ENCODE results near the gene SYTL3.

SYTL3 gene

DNA sequence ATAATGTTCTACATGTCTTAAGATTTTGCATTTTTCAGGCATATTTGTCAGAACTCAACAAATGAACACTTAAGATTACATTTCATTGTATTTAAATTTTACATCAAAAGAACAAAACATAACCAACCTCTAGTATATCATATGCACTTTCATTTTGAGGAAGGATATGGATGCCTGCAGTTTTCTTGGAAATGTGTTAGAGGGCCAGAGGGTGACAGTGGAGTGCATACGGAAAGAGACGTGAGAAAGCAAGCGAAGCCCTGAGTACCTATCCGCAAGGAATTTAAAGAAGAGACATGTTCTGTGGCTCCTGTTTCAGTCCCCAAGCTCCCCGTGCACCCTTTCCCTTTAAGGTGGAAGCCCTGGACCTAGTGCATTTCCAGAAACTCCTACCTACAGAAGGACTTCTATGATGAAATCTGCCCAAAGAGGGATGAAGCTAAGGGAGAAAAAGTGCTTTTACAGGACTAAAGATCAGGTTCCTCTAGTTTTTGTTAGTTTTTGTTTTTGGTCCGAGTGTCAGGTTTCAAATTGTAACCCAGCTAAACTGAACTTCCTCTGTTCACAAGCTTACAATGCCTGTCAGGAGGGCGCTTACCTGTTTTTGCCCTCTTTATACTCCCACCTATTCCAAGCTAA is 130.5 kb downstream of the SYTL3 start:
- in situ Hi-C loops (cut with MboI; ENCODE audit: low sequenced_read_pairs, unreplicated experiment): no loop called here
- no peak for DNase-seq (ENCODE audit: low spot score)
- TF ChIP-seq, protein P1, sequence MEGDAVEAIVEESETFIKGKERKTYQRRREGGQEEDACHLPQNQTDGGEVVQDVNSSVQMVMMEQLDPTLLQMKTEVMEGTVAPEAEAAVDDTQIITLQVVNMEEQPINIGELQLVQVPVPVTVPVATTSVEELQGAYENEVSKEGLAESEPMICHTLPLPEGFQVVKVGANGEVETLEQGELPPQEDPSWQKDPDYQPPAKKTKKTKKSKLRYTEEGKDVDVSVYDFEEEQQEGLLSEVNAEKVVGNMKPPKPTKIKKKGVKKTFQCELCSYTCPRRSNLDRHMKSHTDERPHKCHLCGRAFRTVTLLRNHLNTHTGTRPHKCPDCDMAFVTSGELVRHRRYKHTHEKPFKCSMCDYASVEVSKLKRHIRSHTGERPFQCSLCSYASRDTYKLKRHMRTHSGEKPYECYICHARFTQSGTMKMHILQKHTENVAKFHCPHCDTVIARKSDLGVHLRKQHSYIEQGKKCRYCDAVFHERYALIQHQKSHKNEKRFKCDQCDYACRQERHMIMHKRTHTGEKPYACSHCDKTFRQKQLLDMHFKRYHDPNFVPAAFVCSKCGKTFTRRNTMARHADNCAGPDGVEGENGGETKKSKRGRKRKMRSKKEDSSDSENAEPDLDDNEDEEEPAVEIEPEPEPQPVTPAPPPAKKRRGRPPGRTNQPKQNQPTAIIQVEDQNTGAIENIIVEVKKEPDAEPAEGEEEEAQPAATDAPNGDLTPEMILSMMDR (IDR thresholded peaks at IDR 0.05; ENCODE audit: borderline replicate concordance, control extremely low read depth, extremely low read depth, insufficient read depth, missing control alignments): no peak

DNA sequence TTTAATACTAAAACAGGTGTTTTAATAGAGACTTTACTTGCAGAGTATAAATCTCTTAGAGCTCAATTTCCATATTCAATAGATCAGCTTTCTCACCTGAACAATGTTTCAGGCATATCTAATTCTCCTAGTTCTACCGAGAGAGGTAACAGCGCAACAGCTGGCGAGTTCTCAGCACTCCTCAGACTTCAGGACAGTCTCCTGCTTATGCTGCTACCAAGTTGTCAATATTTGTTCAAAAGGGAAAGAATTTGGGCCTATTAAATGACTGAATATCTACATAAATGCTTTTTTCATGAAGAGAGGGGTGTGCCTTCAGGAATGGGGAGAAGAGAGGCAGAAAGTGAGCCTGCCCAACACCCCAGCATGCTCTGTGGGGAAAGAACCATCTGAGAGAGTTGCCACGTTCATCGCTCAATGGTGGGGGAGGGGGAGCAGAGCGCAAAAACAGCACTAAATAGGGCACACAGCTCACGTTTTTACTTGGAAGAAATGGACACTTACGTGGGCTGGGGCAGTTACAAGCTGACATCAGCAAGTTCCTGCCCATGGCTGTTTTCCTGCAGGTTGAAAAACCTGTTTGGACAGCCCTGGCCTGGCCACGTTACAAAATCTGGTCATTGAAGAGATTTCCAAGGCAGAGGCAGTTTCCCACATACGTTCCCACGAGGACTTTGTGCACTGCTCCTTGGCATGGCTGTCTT is 131.3 kb downstream of the SYTL3 start:
- TF ChIP-seq, protein P1 (IDR thresholded peaks at IDR 0.05; ENCODE audit: borderline replicate concordance, control extremely low read depth, extremely low read depth, insufficient read depth, missing control alignments): no peak
- DNase-seq (ENCODE audit: low spot score): no peak
- in situ Hi-C loops (cut with MboI; ENCODE audit: low sequenced_read_pairs, unreplicated experiment): no loop called here

DNA sequence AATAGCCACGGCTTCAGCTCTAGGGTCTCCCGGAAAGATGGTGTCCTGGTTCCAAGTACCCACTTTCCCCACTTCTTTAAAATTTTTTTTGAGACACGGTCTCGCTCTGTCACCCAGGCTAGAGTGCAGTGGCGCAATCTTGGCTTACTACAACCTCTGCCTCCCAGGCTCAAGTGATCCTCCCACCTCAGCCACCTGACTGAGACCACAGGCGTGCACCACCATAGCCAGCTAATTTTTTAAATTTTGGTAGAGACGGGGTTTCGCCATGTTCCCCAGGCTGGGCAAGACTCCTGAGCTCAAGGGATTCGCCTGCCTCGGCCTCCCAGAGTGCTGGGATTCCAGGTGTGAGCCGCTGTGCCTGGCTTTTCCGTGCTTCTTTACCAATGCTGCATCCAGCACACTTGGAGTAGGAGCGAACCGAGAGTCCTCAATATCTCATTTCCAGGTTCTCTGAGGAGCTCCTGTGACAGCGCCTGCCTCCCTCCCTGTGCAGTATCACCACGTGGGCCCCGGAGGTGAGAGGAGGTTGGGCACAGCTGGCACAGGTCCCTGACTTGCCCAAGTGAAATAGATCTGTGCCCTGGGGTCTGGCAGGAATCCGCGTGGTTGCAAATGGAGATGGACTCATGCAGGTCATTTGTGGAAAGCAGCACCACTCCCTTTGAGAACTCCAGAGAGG is 132.0 kb downstream of the SYTL3 start:
- in situ Hi-C loops (cut with MboI; ENCODE audit: low sequenced_read_pairs, unreplicated experiment): no loop called here

DNA sequence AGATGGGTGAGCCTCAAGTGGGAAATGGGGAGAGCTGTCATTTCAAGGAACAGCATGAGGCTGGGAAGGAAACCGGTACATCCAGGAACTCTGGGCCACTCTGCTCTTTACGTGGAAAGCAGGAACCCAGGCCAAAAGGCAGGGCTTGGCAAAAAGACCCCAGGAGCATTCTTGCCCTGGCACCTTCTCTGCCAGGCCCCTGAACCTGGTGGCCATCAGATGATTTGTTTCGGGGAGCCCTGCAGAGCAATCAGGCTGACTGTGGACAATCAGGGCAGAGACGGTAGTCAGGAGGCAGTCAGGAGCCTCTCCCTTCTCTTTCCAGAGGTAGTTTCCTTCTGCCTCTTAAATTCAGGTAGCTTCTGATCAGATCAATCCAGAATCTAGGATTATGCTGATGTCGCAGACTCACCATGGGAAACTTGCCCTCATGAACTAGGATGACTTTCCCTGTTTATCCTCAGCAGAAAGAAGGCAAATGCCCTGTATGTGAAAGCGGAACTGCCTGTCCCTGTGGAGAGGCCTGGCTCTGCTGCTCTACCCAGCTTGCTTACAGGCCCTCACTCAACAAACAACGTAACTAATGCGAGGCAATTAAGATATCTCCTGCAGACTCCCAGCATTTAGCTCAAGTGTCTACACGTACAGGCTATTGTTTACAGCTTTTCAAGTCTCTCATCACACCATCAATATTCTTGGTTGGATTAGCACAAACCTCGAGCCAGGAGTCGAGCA is 132.7 kb downstream of the SYTL3 start:
- no peak for DNase-seq (ENCODE audit: low spot score)
- TF ChIP-seq, protein P1 (IDR thresholded peaks at IDR 0.05; ENCODE audit: borderline replicate concordance, control extremely low read depth, extremely low read depth, insufficient read depth, missing control alignments): no peak
- in situ Hi-C loops (cut with MboI; ENCODE audit: low sequenced_read_pairs, unreplicated experiment): no loop called here

More for the DNA sequence above, 132.0 kb downstream of the SYTL3 start:
- DNase-seq (ENCODE audit: low spot score): no peak
- TF ChIP-seq, protein P1 (IDR thresholded peaks at IDR 0.05; ENCODE audit: borderline replicate concordance, control extremely low read depth, extremely low read depth, insufficient read depth, missing control alignments): no peak

DNA sequence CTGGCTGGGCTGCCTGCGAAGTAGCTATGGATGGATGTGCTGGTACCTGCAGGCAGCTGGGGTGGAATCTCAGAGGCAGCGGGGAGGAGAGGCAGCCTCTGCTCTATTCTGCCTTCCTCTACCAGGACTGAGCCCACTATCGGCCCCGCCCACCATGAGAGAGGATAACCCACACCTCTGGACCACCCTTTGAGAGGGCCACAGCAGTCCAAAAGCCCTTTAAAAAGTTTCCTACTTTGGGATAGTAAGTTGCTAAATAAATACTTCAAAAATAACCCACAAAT is 133.3 kb downstream of the SYTL3 start:
- TF ChIP-seq, protein P1 (IDR thresholded peaks at IDR 0.05; ENCODE audit: borderline replicate concordance, control extremely low read depth, extremely low read depth, insufficient read depth, missing control alignments): no peak
- in situ Hi-C loops (cut with MboI; ENCODE audit: low sequenced_read_pairs, unreplicated experiment): no loop called here
- DNase-seq (ENCODE audit: low spot score): no peak

DNA sequence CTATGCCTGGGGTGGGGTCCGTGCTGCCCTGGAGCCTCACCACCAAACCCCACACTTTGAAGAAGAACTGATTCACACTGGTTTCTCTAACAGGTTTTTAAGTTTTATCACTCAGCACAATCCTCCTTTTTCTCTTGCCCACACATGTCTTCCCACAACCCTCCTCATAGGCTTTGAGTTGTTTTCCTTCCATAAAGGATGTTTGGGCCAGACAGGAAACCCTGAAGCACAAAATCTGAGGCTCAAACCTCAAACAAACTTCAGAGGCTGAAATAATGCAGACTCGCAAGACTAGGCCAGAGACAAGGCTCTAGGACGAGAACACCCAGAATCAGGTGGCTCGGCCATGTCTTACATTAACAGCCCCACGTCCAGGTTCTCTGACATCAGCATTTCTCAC is 134.0 kb downstream of the SYTL3 start:
- TF ChIP-seq, protein P1 (IDR thresholded peaks at IDR 0.05; ENCODE audit: borderline replicate concordance, control extremely low read depth, extremely low read depth, insufficient read depth, missing control alignments): no peak
- in situ Hi-C loops (cut with MboI; ENCODE audit: low sequenced_read_pairs, unreplicated experiment): no loop called here
- no peak for DNase-seq (ENCODE audit: low spot score)

All from GM13976 (cell line).